Rectal smooth muscle tissue (tissue), 1 donor: ENCODE measurements around the gene AGRP.
A peak's percentile ranks its signal among the peaks of the same experiment; 100 is the strongest.
"Not testable (repeated sequence)": the region's sequence is repeated elsewhere in the genome, so short reads cannot be mapped to it uniquely, and the experiment has no call there.

Source experiments
- H3K27ac ChIP-seq: one replicate; pipeline ENCODE4 v1.7.0; 2013; ENCODE audit warnings: low read depth, low read length, inconsistent platforms
- H3K27me3 ChIP-seq: one replicate; pipeline ENCODE4 v1.7.0; 2013; ENCODE audit warnings: low read length; ENCODE audit not compliant: control insufficient read depth, insufficient read depth
- H3K36me3 ChIP-seq: one replicate; pipeline ENCODE4 v1.7.0; 2013; ENCODE audit warnings: low read length; ENCODE audit not compliant: control insufficient read depth, insufficient read depth
- H3K4me1 ChIP-seq: one replicate; pipeline ENCODE4 v1.7.0; 2013; ENCODE audit warnings: low read length; ENCODE audit not compliant: control insufficient read depth, insufficient read depth
- H3K4me3 ChIP-seq: one replicate; pipeline ENCODE4 v1.7.0; 2013; ENCODE audit warnings: low read length
- H3K9ac ChIP-seq: one replicate; pipeline ENCODE4 v1.7.0; 2013; ENCODE audit warnings: low read length

AGRP gene

DNA sequence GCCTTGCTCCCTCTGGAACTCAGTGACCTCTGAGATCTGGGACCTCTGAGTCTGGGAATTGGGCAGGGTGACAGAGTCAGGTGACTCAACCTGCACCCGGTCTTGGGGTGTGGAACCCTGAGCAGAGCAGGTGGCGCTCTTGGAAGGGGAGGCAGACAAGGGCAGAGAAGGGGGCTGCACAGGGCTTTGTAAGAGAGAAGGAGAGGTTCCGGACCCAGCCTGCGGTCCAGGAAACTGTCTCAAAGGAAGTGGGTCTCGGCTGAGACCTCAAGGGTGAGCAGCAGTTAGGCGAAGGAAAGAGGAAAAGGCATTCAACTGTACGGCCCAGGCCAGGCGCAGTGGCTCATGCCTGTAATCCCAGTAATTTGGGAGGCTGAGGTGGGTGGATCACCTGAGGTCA, 35.3 kb upstream of the AGRP start:
- no peak overlapping the region for H3K27ac ChIP-seq
- peaks cover 4% of the 10 kb centered on the region for H3K4me1 ChIP-seq
- no peak overlapping the region for H3K9ac ChIP-seq
- no peaks in the 10 kb centered on the region for H3K27me3 ChIP-seq
- H3K4me3 ChIP-seq, result no peak overlapping the region
- H3K36me3 ChIP-seq, result no peaks in the 10 kb centered on the region

DNA sequence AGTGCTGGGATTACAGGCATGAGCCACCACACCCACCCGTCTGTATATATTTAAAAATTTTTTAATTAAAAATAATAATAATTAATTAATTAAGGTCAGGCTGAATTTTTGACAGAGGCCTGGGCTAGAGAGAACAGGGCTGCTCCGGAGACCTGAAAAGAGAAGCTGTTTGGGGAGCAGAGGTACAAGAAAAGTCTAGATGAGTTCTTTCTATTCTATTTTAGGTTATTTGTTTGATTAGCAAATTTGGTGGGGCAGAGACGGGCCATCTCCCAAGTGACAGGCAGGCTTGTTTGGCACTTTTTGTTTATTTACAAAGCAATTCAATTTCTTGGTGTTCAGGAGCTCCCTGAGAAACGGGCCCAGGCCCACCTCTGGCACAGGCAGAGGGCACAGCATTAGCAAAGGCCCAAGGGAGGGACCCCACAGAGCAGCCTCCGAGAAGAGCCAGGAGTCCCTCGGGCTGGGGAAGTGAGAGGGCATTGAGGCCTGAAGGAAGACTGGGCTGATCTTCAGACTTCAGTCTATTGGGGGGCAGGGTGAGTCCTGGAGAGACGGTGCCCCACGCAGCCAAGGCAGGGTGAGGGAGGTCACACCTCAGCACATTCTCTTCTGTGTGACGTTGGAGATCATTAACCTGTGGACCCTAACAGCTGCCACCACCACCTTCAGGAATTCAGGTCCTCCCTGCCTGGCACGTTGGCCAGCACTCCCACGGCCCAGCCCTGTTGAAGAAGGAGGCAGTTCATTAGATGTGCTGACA, 34.5 kb upstream of the AGRP start:
- Histone ChIP-seq H3K36me3 (no peaks in the 10 kb centered on the region), H3K27ac (peak overlapping the region; percentile 14), H3K4me3 (peak overlapping the region; percentile 26), H3K4me1 (peaks cover 4% of the 10 kb centered on the region), H3K9ac (no peak overlapping the region), H3K27me3 (no peaks in the 10 kb centered on the region)

DNA sequence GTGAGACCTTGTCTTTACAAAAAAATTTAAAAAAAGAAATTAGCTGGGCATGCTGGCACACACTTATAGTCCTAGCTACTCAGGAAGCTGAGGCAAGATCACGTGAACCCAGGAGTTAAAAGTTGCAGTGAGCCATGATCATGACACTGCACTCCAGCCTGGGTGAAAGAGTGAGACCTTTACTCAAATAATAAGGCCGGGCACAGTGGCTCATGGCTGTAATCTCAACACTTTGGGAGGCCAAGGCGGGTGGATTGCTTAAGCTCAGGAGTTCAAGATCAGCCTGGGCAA, 33.8 kb upstream of the AGRP start:
- peak overlapping the region; percentile 73 for H3K27ac ChIP-seq
- no peak overlapping the region for H3K9ac ChIP-seq

DNA sequence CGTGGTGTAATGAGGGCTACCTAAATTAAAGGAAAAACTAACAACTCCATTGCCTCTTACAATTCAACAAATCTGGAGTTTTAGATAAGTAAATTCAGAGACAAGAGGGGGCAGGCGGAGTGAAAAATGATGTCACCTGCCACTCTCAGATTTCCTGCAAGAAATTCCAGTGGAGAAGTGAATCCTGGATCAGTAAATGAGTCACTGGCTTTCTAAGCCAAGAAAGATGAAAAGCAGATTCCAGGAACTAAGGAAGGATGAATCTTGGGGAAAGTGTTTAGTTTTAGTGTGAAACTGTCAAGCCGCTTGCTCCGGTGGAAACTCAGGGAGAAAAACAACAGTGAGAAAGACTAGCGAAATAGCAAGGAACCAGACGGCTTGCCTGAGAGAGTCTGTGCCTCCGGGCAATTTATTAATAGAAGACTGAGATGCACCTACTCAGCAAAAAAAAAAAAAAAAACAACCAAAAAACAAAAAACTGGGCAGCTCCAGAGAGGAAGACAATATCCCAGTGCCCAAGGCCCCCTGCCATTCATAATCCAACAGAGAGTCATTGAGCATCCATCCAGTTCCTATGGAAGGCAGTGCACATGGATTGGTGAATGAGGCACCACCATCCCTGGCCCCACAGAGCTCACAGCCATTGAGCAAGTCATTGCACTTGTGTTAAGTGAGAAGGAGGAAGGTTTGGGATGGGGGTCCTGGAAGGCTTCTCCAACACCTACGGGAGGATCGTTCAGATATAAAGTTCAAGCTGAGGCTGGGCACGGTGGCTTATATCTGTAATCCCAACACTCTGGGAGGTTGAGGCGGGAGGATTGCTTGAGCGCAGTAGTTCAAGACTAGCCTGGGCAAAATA, 33.2 kb upstream of the AGRP start:
- H3K27me3 ChIP-seq, result no peaks in the 10 kb centered on the region
- peaks cover 4% of the 10 kb centered on the region for H3K4me1 ChIP-seq
- H3K9ac ChIP-seq, result no peak overlapping the region
- H3K4me3 ChIP-seq, result no peak overlapping the region
- H3K27ac ChIP-seq, result peak overlapping the region; percentile 73
- H3K36me3 ChIP-seq, result no peaks in the 10 kb centered on the region

More for the DNA sequence above, 33.8 kb upstream of the AGRP start:
- peaks cover 4% of the 10 kb centered on the region for H3K4me1 ChIP-seq
- H3K27me3 ChIP-seq, result no peaks in the 10 kb centered on the region
- no peaks in the 10 kb centered on the region for H3K36me3 ChIP-seq
- H3K4me3 ChIP-seq, result no peak overlapping the region

DNA sequence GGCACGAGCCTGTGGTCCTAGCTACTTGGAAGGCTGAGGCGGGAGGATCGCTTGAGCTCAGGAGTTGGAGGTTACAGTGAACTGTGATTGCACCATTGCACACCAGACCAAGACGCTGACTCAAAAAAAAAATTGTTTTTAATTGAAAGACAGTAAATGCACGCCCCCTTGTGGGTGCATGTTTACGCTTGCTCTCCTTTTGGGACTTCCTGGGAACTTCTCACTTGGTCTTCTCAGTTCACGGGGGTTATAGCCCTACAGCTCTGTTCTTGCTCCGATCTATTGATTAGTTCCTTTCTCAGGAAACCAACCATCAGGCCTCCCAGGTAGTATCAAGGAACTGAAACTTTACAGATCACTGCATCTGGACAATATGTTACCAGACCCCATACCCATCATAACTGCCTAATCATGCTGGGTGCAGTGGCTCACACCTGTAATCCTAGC, 31.1 kb upstream of the AGRP start:
- Histone ChIP-seq H3K4me3 (no peak overlapping the region), H3K27ac (no peak overlapping the region), H3K9ac (no peak overlapping the region), H3K36me3 (no peaks in the 10 kb centered on the region), H3K27me3 (no peaks in the 10 kb centered on the region), H3K4me1 (peaks cover 4% of the 10 kb centered on the region)

DNA sequence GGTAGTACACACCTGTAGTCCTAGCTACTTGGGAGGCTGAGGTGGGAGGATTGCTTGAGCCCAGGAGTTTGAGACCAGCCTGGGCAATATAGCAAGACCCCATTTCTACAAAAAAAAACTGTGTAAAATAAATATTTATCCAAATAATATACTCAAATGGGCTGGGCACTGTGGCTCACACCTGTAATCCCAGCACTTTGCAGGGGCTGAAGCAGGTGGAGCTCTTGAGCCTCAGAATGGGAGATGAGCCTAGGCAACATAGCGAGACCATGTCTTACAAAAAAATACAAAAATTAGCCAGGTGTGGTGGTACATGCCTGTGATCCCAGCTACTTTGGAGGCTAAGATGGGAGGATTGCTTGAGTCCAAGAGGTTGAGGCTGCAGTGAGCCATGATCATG, 30.5 kb upstream of the AGRP start:
- H3K4me3 ChIP-seq, H3K4me1 ChIP-seq, H3K36me3 ChIP-seq, H3K27ac ChIP-seq, H3K9ac ChIP-seq, H3K27me3 ChIP-seq: not testable (repeated sequence)

DNA sequence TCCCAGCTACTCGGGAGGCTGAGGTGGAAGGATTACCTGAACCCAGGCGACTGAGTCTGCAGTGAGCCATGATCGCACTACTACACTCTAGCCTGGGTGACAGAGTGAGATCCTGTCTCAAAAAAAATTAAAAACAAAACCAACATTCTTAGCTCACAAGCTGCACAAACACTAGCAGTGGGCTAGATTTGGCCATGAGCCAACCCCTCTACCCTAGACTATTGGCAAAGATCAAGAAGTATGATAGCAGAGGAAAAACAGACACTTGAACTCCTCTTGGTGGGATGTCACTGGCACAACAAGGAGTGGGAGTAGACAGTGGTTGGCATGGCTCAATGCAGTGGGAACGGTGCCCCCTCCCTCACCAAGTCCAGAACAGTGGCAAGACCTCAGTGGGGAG, 25.7 kb upstream of the AGRP start:
- H3K36me3 ChIP-seq, result no peaks in the 10 kb centered on the region
- H3K27ac ChIP-seq, result no peak overlapping the region
- no peaks in the 10 kb centered on the region for H3K4me1 ChIP-seq
- no peak overlapping the region for H3K4me3 ChIP-seq
- H3K9ac ChIP-seq, result no peak overlapping the region
- H3K27me3 ChIP-seq, result no peaks in the 10 kb centered on the region

DNA sequence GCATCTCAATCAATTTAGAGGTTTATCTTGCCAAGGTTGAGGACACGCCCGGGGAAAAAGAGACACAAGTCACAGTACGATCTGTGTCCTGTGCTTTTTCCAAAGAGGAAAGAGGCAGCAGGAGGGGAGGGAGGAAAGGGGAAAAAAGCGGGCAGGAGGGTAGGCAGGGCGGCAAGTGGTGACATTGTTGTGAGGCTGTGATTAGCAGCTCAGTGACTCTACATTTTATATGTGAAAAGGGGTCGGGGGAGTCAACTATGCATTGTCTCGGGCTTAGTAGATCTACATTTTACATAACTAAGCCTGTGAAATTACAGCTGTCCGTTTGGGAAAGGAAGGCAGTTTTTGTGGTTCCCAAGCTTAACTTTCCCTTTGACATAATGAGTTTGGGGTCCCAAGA, 23.1 kb upstream of the AGRP start:
- Histone ChIP-seq H3K4me3 (no peak overlapping the region), H3K27ac (no peak overlapping the region), H3K27me3 (no peaks in the 10 kb centered on the region), H3K36me3 (no peaks in the 10 kb centered on the region), H3K4me1 (no peaks in the 10 kb centered on the region), H3K9ac (no peak overlapping the region)

DNA sequence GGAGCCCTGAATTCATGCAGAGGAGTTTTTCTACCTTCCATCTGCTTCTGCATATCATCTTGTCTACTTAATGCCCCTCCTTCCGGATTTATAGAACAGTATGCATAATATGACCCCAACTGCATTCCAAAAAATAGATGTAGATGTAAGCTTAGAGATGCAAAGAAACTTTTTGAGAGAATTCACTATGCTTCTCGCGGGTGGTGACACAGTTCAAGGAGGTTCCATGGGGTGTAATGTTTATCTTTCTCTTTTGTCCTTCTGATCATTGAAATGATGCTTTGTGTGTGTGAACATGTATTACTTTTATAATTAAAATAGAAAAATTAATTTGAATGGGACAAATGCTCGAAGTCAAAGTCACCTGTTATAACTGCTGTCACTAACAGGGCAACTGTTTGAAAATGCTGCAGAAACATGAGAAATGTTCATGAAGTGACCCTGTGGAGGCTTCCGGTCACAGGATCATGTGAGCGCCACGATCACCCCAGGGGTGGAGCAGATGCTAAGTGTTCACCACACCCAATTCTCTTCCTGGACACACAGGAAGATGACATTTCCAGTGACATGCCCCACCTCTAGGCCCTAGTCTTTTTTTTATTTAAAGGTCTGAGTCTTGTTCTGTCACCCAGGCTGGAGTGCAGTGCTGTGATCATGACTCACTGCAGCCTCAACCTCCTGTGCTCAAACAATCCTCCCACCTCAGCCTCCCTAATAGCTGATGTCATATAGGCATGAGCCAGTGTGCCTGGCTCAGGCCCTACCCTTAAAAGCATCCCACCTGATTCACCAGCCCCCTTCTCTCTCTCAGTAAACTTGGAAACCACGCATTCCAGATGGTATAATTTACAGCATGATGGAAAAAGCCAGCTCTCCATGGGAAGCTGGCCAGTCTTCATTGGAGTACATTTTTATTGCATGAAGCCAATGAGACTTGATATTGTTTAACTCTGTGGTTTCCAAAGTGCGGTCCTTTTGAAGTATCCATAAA, 21.0 kb upstream of the AGRP start:
- no peak overlapping the region for H3K4me3 ChIP-seq
- no peaks in the 10 kb centered on the region for H3K4me1 ChIP-seq
- H3K36me3 ChIP-seq, result no peaks in the 10 kb centered on the region
- H3K27me3 ChIP-seq, result no peaks in the 10 kb centered on the region
- H3K9ac ChIP-seq, result no peak overlapping the region
- no peak overlapping the region for H3K27ac ChIP-seq

DNA sequence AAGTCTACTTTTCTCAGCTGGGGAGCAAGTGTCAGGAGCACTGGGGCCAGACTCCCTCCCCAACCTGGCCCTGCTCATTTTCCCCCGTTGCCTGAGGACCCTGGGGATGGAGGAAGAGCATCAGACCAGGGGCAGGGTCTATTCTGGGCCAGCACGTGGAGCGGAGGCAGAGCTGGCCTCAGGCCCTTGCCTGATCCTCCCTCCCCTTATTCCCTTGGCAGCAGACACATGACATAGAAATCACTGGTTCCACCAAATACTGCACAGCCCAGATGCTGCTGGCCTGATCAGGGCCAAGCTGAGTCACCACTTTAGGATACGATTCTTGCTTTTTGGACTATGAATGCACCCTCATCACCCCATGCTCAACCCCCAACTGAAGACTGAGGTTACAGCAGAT, 15.8 kb upstream of the AGRP start:
- Histone ChIP-seq H3K9ac (no peak overlapping the region), H3K4me3 (no peak overlapping the region), H3K27me3 (no peaks in the 10 kb centered on the region), H3K27ac (no peak overlapping the region), H3K36me3 (no peaks in the 10 kb centered on the region), H3K4me1 (no peaks in the 10 kb centered on the region)

DNA sequence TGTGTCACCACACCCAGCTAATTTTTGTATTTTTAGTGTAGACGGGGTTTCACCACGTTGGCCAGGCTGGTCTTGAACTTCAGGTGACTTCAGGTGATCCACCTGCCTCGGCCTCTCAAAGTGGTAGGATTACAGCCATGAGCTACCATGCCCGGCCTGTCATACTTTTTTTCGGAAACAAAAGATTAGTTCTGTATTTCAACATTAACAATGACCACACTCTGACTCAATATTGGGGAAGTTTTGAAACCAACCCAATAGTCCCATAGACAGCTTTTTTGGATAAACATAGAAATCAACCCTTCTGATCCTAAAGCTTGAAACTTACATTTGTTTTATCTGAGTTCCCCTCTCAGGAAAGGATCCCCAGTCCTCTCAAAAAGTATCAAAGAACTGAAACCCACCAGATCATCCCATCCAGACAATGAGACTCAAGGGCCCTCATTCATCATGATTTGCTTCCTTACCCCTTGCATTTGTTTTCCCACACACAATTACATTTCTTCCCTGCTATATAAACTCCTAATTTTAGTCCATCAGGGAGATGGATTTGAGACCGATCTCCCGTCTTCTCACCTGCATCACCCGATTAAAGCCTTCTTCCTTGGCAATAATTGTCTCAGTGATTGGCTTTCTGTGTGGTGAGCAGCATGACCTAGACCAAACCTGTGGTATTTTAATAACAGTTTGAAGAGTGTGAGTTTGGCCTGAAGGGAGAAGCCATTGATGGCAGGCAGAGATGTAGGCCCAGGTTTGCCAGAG, 7.2 kb upstream of the AGRP start:
- Histone ChIP-seq H3K36me3 (no peaks in the 10 kb centered on the region), H3K4me3 (no peak overlapping the region), H3K4me1 (peaks cover 20% of the 10 kb centered on the region), H3K9ac (no peak overlapping the region), H3K27me3 (no peaks in the 10 kb centered on the region), H3K27ac (peak overlapping the region; percentile 89)
